Measurements from ENCODE around the gene ZNF805. TPM values are rescaled to one million over a fixed set of nuclear protein-coding genes. Genes with fewer than 3 reads are reported as not detected.
"Not testable (repeated sequence)": the region's sequence is repeated elsewhere in the genome, so short reads cannot be mapped to it uniquely, and the experiment has no call there.

Gene ZNF805
- total RNA-seq = 20.8 and 30.2 TPM in 2 replicates

DNA sequence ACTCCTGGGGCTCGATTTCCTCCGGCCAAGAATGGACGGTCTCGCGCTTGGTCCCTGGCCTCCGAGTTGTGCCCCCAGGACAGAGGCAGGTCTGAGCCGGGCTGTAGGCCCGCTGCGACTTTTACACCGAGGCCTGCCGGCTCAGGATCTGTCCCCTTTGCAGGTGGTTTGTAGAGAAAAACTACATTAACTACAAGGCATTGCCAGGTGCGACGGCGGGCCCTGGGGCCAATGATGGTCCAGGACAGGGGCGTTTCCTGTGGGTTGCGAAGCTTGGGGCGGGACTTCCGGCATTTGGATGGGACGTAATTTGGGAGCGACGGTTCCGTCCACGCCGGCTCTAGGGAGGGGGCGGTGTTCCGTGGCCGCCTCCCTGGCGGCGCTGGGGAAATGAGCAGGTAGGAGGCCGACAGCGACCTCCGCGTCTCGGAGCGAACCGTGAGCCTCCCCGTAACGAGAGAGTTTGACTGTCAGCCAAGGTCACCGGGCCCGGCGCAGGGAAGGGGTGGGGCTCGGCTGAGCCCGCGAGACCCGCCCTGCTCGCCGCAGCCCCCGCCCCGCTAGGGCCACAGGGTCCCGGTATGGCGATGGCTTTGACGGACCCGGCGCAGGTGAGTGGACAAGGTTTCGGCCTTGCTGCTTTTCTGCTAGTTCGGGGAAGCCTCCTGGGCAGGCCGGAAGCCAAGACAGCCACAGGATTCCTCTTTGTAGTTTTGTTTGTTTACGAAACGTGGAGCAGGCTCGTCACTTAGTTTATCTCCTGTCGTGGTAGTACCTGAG lies at the start of gene ZNF805:
Gene ZNF805 (plus strand): TSS at position 322 of the 780 bp plus-strand sequence. CDS start 260 bp downstream, at position 582.
- peak; percentile 77 for DNase-seq (ENCODE audit: low read depth, low spot score)

- peak; percentile 70 for DNase-seq (ENCODE audit: low read depth, low spot score)
Observed at GRCh38 chr19:57191141-57192076, 49.0 kb upstream of the ZNF805 start, which contains the start of gene ZNF264. ZNF264 (plus strand) TSS chr19:57191500; CDS start chr19:57191914, 414 bp downstream.

- no peak for DNase-seq (ENCODE audit: low read depth, low spot score)
Observed at GRCh38 chr19:57192077-57192420, 48.4 kb upstream of the ZNF805 start.

DNA sequence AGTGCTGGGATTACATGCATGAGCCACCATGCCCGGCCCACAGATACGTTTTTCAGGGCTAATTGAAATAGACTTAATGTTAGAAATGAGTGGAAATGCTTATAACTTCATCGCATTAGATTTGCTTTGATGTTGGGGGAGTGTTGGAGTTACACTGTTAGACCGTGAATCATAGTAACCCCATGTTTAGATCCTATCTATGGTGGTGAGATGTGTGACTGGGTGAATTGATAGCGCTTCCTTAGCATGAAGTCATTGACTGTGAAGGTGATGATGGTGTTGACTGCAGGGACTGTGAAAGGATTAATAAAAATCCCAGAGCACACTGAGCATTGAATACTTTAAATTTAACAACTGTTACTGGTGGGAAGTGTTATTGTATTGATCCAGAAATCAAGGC lies 47.4 kb upstream of the ZNF805 start:
- no peak for DNase-seq (ENCODE audit: low read depth, low spot score)

DNA sequence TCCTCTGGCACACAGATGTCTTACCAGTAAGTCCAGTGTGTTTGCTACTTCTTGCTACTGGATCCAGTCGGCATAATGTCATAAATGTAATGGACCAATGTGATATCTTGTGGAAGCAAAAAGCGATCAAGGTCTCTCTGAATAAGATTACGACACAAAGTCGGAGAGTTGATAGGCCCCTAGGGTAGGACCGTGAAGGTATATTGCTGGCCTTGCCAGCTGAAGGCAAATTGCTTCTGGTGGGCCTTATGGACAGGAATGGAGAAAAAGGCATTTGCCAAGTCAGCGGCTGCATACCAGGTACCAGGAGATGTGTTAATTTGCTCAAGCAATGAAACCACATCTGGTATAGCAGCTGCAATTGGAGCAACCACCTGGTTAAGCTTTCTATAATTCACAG lies 42.6 kb upstream of the ZNF805 start:
- DNase-seq (ENCODE audit: low read depth, low spot score) = not testable (repeated sequence)

DNA sequence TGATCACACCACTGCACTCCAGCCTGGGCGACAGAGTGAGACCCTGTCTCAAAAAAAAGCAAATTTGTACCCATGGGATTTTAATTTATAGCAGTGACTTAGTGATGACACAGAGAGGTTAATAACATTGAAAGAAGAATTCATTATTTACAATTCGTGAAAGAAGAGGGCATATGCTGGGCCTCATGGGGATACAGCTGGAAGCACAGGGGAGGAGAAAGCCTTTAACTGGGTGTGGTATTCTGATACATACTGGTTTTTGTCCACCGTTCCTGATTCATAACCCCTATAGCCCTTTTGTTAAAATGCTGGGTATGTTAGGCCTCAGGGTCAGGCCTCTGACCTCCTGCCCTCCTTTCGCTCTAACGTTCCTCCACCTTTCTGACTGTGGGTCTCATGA lies 38.3 kb upstream of the ZNF805 start:
- no peak for DNase-seq (ENCODE audit: low read depth, low spot score)

DNA sequence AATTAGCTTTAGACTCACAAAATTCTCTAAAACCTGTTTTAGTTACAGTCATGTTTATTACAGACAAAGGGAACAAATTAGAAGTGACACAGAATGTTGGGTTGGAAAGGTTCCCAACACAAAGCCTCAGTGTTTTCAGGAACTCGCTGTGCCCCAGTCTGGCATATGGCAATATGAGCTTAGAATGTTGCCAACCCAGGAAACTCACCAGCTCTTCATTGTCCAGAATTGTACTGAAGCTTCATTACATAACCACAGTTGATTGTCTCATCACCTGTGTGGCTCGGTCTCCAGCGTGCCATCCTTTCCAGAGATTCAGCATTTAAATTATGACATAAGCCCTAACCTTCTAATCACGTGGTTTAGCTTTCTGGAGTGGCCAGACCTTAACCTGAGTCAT lies 30.1 kb upstream of the ZNF805 start:
- no peak for DNase-seq (ENCODE audit: low read depth, low spot score)

DNA sequence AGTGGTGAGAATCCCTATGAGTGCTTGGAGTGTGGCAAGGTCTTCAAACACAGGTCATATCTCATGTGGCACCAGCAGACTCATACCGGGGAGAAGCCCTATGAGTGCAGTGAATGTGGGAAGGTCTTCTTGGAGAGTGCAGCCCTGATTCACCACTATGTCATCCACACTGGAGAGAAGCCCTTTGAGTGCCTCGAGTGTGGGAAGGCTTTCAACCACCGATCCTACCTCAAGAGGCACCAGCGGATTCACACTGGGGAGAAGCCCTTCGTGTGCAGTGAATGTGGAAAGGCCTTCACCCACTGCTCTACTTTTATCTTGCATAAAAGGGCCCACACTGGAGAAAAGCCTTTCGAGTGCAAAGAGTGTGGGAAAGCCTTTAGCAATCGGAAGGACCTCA lies 28.3 kb upstream of the ZNF805 start:
- DNase-seq (ENCODE audit: low read depth, low spot score) = no peak

- no peak for DNase-seq (ENCODE audit: low read depth, low spot score)
Observed at GRCh38 chr19:57227502-57227901, 12.9 kb upstream of the ZNF805 start.

- DNase-seq (ENCODE audit: low read depth, low spot score) = no peak
Observed at GRCh38 chr19:57231686-57232085, 8.7 kb upstream of the ZNF805 start.

DNA sequence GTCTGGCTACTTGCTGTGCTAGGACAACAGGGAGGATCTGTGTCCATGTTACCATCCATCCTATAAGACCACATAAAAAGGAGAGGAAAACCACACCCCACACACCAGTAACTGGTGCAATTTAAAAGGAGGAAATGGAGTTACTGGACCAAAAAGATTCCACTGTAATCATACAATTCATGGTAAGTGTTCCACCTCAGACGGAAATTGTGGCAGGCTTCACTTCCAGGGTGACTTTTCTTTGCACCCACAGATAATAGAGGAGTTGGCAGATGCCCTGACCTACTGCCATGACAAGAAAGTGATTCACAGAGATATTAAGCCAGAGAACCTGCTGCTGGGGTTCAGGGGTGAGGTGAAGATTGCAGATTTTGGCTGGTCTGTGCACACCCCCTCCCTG lies 7.2 kb upstream of the ZNF805 start:
- DNase-seq (ENCODE audit: low read depth, low spot score) = no peak

GRCh38 chr19:57239982-57240310 lies 486 bp upstream of the ZNF805 start:
- no peak for DNase-seq (ENCODE audit: low read depth, low spot score)

DNA sequence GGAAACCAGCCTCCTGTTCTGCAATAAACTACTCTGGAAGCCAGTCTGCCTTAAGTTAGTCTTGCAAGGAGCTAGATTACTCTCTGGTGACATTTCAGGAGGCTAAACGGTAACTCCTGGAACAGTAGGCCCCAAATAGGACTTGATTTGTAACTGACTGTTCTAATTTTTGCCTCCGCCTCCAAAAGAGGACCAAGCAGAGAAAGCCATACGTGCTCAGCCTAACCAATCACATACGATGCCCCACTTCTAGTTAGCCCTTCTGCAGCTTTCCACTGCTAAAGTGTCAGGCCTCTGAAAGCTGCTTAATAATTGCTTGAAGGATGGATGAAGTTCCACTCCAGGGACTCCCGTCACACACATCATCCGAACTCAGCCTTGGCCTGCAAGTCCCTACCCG lies 744 bp downstream of the ZNF805 start:
- no peak for DNase-seq (ENCODE audit: low read depth, low spot score)

DNA sequence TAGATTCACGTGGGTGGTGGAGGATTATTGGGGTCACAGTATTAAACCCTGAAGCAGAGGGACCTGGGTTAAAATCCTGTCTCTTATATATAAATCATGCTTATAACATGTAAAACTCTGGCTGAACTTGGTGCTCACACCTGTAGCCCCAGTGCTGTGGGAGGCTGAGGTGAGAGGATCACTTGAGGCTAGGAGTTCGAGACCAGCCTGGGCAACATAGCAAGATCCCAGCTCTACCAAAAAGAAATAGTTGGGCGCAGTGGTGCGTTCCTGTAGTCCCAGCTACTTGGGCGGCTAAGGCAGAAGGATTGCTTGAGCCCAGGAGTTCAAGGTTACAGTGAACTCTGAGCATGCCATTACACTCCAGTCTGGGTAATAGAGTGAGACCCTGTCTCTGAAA lies 2.4 kb downstream of the ZNF805 start:
- no peak for DNase-seq (ENCODE audit: low read depth, low spot score)

DNA sequence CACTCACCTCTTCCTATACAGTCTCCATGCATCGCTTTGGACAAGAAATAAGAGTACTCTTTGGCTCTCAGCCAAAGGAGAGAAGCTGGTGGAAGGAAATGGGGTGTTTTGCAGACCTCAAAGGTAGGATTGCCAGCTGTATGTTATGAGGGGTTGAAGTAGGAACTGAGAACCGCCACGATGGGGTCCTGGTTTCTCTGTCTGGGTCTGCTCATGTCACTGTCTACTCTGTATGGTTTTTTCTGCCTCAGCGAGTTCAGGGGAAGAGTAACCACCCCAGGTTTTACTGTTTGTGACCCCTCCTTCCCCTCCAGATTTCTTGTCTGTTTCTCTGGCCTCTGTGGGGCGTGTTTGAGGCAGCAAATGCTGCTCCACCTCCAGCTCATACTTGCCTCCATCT lies 4.1 kb downstream of the ZNF805 start:
- DNase-seq (ENCODE audit: low read depth, low spot score) = no peak

GRCh38 chr19:57245066-57245465 lies 4.6 kb downstream of the ZNF805 start:
- no peak for DNase-seq (ENCODE audit: low read depth, low spot score)

GRCh38 chr19:57245959-57246358 lies 5.5 kb downstream of the ZNF805 start:
- no peak for DNase-seq (ENCODE audit: low read depth, low spot score)

DNA sequence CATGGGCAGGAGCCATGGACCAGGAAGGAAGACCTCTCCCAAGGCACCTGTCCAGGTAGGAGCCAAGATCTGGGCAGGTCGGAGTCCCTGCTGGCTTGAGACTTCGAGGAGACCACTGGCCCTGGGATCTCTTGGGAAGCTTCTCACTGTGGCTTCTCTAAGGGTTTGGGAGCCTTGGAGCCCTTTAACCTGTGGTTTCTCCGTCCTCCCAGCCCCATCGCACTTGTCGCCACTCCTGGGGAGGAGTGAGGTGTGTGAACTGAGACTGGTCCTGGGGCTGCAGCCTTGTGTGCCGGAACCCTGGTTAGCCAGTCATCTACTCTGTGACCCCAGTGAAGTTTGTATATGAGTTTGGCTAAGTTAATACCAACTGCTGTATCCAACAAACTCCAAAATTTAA lies 8.2 kb downstream of the ZNF805 start:
- DNase-seq (ENCODE audit: low read depth, low spot score) = no peak

- DNase-seq (ENCODE audit: low read depth, low spot score) = no peak
Observed at GRCh38 chr19:57249329-57249728, 8.9 kb downstream of the ZNF805 start.

- not testable (repeated sequence) for DNase-seq (ENCODE audit: low read depth, low spot score)
Observed at GRCh38 chr19:57253767-57254166, 13.3 kb downstream of the ZNF805 start.

- DNase-seq (ENCODE audit: low read depth, low spot score) = no peak
Observed at GRCh38 chr19:57262044-57262443, 21.6 kb downstream of the ZNF805 start.

DNA sequence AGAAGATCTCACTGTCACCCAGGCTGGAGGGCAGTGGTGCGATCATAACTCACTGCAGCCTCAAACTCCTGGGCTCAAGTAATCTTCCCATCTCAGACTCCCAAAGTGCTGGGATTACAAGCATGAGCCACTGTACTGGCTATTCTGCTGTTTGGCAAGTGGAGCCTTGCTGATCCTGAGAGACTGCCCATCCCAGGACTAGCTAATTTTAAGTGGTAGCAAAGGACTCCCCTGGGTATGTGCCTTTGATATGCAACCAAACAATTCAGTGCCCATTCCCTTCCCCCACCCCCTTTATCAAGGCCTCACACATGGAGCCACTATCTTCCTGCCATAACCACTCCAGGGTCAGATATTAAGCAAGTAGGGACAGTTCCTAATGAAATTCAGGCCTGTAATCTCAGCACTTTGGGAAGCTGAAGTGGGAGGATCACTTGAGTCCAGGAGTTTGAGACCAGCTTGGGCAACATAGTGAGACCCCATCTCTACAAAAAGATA lies 22.9 kb downstream of the ZNF805 start:
- no peak for DNase-seq (ENCODE audit: low read depth, low spot score)

All from pulmonary artery endothelial cell (primary cell).